A673 (cell line): ENCODE results near the gene ARHGEF7. TPM values are rescaled to one million over a fixed set of nuclear protein-coding genes. Genes with fewer than 3 reads are reported as not detected.

Experiments
- BruUV-seq: library from RNA; stranded (reverse); fragments of 400-500 nt; replicated peaks from 2 replicates; lab custom pipeline; 2021; lab: Mats Ljungman, UMichigan
- CTCF ChIA-PET: fragments of 300-600 bp; sonication (Branson Sonifier 250); formaldehyde crosslinking; loops from one replicate; lab custom pipeline; 2022; ENCODE audit warnings: antibody characterized with exemption; lab: Charles Lee
- POLR2A ChIA-PET: fragments of 300-600 bp; sonication (Branson Sonifier 250); formaldehyde crosslinking; loops from one replicate; lab custom pipeline; 2022; ENCODE audit warnings: antibody characterized with exemption; ENCODE audit not compliant: low non-redundant PET; lab: Charles Lee
- DNase-seq: peaks from one replicate; pipeline ENCODE4 v3.0.0-alpha.2; 2015; ENCODE audit warnings: low spot score
- H3K27ac ChIP-seq: fragments of 200-600 bp; sonication (generic); 2 replicates; pipeline ENCODE4 v1.5.1; 2016; ENCODE audit warnings: mixed run types, low read depth, mild to moderate bottlenecking, mixed read lengths, antibody characterized with exemption, low read length; ENCODE audit not compliant: poor library complexity, severe bottlenecking
- H3K27me3 ChIP-seq: fragments of 200-600 bp; sonication (generic); replicated peaks from 2 replicates; pipeline ENCODE4 v1.6.1; 2017; ENCODE audit warnings: mixed run types, low read depth, mild to moderate bottlenecking, mixed read lengths, antibody characterized with exemption, low read length; ENCODE audit not compliant: insufficient read depth, poor library complexity
- H3K36me3 ChIP-seq: fragments of 200-600 bp; sonication (generic); 2 replicates; pipeline ENCODE4 v1.6.1; 2016; ENCODE audit warnings: mixed run types, mild to moderate bottlenecking, mixed read lengths, antibody characterized with exemption, low read length; ENCODE audit not compliant: insufficient read depth, poor library complexity, severe bottlenecking
- H3K4me1 ChIP-seq: fragments of 200-600 bp; sonication (generic); 2 replicates; pipeline ENCODE4 v1.6.1; 2017; ENCODE audit warnings: mixed run types, mild to moderate bottlenecking, mixed read lengths, antibody characterized with exemption, low read length; ENCODE audit not compliant: insufficient read depth, poor library complexity, severe bottlenecking
- H3K4me3 ChIP-seq: fragments of 200-600 bp; sonication (generic); 2 replicates; pipeline ENCODE4 v1.5.1; 2016; ENCODE audit warnings: low read depth, mixed run types, mild to moderate bottlenecking, mixed read lengths, low read length; ENCODE audit not compliant: poor library complexity, severe bottlenecking
- H3K9me3 ChIP-seq: fragments of 200-600 bp; sonication (generic); 2 replicates; pipeline ENCODE4 v1.6.1; 2016; ENCODE audit warnings: mixed run types, low read depth, mild to moderate bottlenecking, mixed read lengths, antibody characterized with exemption, low read length; ENCODE audit not compliant: poor library complexity, severe bottlenecking
- CTCF ChIP-seq: fragments of 300-800, 200-600 bp; sonication (generic); conservative IDR thresholded peaks from 2 replicates; pipeline ENCODE4 v1.5.1; 2017; ENCODE audit warnings: low read depth, mild to moderate bottlenecking, antibody characterized with exemption, low read length, moderate library complexity, mixed read lengths
- EZH2 ChIP-seq: fragments of 200-600 bp; sonication (generic); IDR thresholded peaks from 2 replicates; pipeline ENCODE4 v1.6.1; 2017; ENCODE audit warnings: borderline replicate concordance, low read depth, mild to moderate bottlenecking, mixed read lengths, antibody characterized with exemption, low read length; ENCODE audit not compliant: poor library complexity, severe bottlenecking
- intact Hi-C: fragments of 100-400 bp; cut with micrococcal nuclease; formaldehyde crosslinking; loops from one replicate; pipeline ENCODE4 v1.10.0; 2022; ENCODE audit not compliant: unreplicated experiment
- total RNA-seq: library from RNA; stranded (reverse); gene quantifications from 2 replicates; pipeline ENCODE4 v1.2.3, GENCODE V29; 2021

The ARHGEF7 gene
- total RNA-seq, 1 experiment from 2014 or later = 39.9 TPM

DNA sequence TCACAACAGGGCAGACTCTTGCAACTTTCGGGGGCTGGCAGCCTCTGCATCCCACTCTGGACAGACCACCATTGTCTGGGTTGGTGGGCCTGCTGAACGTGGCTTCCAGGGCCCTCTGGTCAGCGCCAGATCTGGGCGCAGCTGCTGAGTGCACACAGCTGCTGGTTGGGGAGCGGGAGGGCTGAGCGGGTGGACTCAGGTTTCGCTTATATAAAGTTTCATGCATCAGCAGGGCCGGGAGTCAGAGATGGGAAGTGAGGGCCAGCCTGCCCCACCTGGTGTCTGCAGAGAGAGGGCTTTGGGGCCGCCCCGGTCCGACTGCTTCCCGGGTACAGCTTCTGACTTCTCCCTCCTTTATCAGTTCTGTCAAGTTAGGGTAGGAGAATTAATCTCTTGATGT is 6.9 kb downstream of the ARHGEF7 start:
- no peaks in the 10 kb centered on the region for H3K4me1 ChIP-seq
- POLR2A ChIA-PET = no interaction called here

DNA sequence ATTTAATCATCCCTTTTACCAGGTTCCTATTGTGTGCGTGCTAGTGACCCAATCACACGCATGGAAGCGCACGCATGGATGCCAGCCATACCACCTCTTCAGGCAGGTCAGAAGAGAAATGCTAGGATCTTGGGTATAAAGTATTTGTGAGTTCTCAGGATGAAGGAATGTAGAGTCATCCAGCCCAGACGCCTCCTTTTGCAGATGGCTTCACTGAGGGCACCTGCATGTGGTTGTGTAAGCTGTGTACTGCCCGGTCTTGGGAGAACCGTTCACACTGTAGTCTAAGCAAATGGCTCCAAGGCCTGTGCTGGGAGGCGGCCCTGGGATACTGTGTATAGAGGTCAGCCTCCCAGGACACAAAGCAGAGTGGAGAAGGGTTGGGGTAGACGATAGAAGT is 7.5 kb downstream of the ARHGEF7 start:
- intact Hi-C loops = no loop called here
- TF ChIP-seq CTCF = no peak
- TF ChIP-seq EZH2 = no peak
- H3K4me1 ChIP-seq = no peaks in the 10 kb centered on the region
- no peak for DNase-seq
- ChIA-PET POLR2A (no interaction called here), CTCF (no interaction called here)
- H3K27me3 ChIP-seq = peaks cover 66% of the 10 kb centered on the region
- no peaks in the 10 kb centered on the region for H3K36me3 ChIP-seq
- no peaks in the 10 kb centered on the region for H3K9me3 ChIP-seq
- no peak overlapping the region for H3K4me3 ChIP-seq
- H3K27ac ChIP-seq = no peak overlapping the region
- no TSS peak for BruUV-seq

More for the DNA sequence above, 6.9 kb downstream of the ARHGEF7 start:
- TF ChIP-seq EZH2 (no peak), CTCF (no peak)
- Histone ChIP-seq H3K27me3 (peaks cover 68% of the 10 kb centered on the region), H3K36me3 (no peaks in the 10 kb centered on the region), H3K27ac (no peak overlapping the region), H3K4me3 (no peak overlapping the region), H3K9me3 (no peaks in the 10 kb centered on the region)
- intact Hi-C loops = no loop called here
- DNase-seq = no peak
- no TSS peak for BruUV-seq
- CTCF ChIA-PET = no interaction called here

- no peaks in the 10 kb centered on the region for H3K36me3 ChIP-seq
- no peaks in the 10 kb centered on the region for H3K9me3 ChIP-seq
- no TSS peak for BruUV-seq
- H3K4me1 ChIP-seq = no peaks in the 10 kb centered on the region
- TF ChIP-seq EZH2 = no peak
- TF ChIP-seq CTCF = no peak
- no peak overlapping the region for H3K4me3 ChIP-seq
- intact Hi-C loops = no loop called here
- ChIA-PET CTCF (no interaction called here), POLR2A (no interaction called here)
- DNase-seq = no peak
- peaks cover 66% of the 10 kb centered on the region for H3K27me3 ChIP-seq
- H3K27ac ChIP-seq = no peak overlapping the region
These were observed 8.1 kb downstream of the ARHGEF7 start for GRCh38 chr13:111123221-111123620.
